ENCODE results near the gene PLCH2.
"Not testable (repeated sequence)": the region's sequence is repeated elsewhere in the genome, so short reads cannot be mapped to it uniquely, and the experiment has no call there.

Gene PLCH2

GRCh38 chr1:2546515-2547209 lies 70.6 kb downstream of the PLCH2 start:
- peak; percentile 34 for DNase-seq (ENCODE audit: low read depth)

GRCh38 chr1:2547210-2548067 lies 71.3 kb downstream of the PLCH2 start:
- DNase-seq (ENCODE audit: low read depth): no peak

- peak; percentile 29 for DNase-seq (ENCODE audit: low read depth)
Measured at GRCh38 chr1:2548068-2548589, 72.0 kb downstream of the PLCH2 start.

- not testable (repeated sequence) for DNase-seq (ENCODE audit: low read depth)
Measured at GRCh38 chr1:2549367-2550029, 73.4 kb downstream of the PLCH2 start.

GRCh38 chr1:2550309-2550861 lies 74.3 kb downstream of the PLCH2 start:
- DNase-seq (ENCODE audit: low read depth): not testable (repeated sequence)

DNA sequence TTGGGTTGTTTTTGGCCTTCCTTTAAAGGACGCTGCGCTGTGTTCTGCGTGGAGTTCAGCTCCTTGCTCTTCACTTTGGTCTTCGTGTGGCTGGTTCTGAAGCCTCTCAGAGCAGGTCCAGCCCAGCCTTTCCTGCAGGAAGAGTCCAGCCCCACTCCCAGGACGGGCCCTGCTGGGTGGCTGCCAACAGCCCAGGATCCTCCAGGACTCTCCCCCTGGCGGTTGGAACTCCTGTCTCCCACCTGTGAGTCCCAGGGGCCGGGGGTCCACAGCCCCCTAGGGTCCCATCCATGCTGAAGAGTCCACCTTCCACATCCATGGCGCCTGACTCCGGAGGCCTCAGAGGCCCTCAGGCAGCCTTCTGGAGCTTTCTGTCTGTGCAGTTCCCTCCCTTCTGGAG lies 75.5 kb downstream of the PLCH2 start:
- DNase-seq (ENCODE audit: low read depth): not testable (repeated sequence)

GRCh38 chr1:2552189-2552588 lies 76.1 kb downstream of the PLCH2 start:
- DNase-seq (ENCODE audit: low read depth): no peak

DNA sequence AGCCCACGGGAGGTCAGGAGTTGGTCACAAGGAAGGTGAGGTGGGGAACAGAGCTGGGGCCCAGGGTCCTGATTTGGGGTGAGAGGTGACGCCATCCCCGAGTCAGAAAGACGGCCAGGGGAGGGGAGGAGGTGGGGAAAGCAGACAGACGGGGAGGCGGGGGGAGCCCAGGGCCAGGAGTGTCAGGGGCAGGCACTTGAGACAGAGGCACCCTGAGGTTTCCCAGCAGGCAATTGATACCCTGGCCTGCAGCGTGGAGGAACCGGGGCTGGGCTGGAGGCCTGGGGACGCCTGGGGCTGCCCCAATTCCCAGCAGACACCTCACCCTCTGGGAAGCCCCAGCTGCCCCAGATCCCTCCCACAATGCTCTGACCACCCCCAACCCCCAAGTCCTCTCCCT lies 77.0 kb downstream of the PLCH2 start:
- not testable (repeated sequence) for DNase-seq (ENCODE audit: low read depth)

- DNase-seq (ENCODE audit: low read depth): no peak
Measured at GRCh38 chr1:2553871-2554620, 78.0 kb downstream of the PLCH2 start.

DNA sequence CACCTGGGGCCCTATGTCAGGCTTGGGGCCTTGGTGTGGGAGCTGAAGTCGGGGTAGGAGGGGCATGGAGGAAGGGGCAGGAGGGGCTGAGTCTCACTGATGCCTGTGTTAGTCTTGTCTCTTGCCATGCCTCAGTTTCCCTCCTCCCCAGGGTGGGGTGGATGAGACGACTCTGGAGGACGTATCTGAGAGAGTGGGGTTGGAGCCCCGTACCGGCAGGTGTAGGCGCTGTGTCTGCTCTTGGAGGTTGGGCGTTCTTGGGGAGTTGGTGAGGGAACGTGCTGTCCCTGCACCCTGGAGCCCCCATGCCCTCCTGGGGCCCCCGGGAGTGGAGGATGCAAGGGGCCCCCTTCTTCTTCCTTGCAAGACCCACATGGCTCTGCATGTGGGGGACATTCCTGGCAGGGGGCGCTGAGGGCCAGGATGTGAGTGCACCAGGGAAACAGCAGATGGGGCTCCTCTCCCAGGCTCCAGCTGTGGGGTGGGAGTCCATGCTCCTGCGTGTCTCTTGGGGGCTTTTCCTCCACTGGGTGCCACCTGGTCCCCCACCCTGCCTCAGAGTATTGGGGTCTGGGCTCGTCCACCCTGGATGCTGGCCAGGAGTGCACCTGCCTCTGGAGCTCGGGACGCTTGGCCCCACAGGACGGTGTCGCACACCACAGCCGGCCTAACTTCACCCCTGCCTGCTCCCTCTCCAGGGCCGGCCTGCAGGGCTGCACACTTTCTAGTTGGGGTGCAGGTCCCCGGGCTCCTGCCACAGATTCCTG lies 78.7 kb downstream of the PLCH2 start:
- DNase-seq (ENCODE audit: low read depth): no peak

Data from fibroblast of the conjunctiva (primary cell).